Gastrocnemius medialis (tissue), 4 donors: ENCODE results near the gene SERPINA9.

Experiments
- CTCF ChIP-seq, 5 experiments: fragments of 450-650 bp in 3 of 5; fragments of 200-600 bp in 2 of 5; sonication (generic) in 2 of 5; IDR thresholded peaks in 4 of 5; conservative IDR thresholded peaks in 1 of 5; 1 replicate in 4 of 5; 2 replicates in 1 of 5; pipeline ENCODE4 v1.5.1; 2016 to 2019; ENCODE audit warnings: antibody characterized with exemption in 5 of 5, mild to moderate bottlenecking in 3 of 5, moderate library complexity in 3 of 5
- POLR2A ChIP-seq, 2 donors: fragments of 450-650 bp; IDR thresholded peaks; one replicate each; pipeline ENCODE4 v1.6.1; 2017; ENCODE audit warnings: antibody characterized with exemption in 2 of 2, mild to moderate bottlenecking in 2 of 2, moderate library complexity in 2 of 2

GRCh38 chr14:94489336-94489735 lies 13.3 kb upstream of the SERPINA9 start:
- TF ChIP-seq POLR2A (IDR thresholded peaks at IDR 0.05) (no peak), CTCF (IDR thresholded peaks at IDR 0.05 in 4 of 5, conservative IDR thresholded peaks at IDR 0.05 in 1 of 5) (no peak)
